ENCODE results near the gene PELO. TPM values are rescaled to one million over a fixed set of nuclear protein-coding genes. Genes with fewer than 3 reads are reported as not detected.

The PELO gene
- total RNA-seq, 1 experiment from 2014 or later = 12.4 TPM

GRCh38 chr5:52837068-52837467 is 49.4 kb downstream of the PELO start:
- intact Hi-C loops (cut with micrococcal nuclease; ENCODE audit: unreplicated experiment) (no loop called here), in situ Hi-C loops (cut with HindIII; ENCODE audit: low pct_unique_long_range_greater_than_20kb, low sequenced_read_pairs) (no loop called here)
- no peak overlapping the region for H3K27ac ChIP-seq (ENCODE audit: low read length)
- TF ChIP-seq REST (IDR thresholded peaks at IDR 0.05; ENCODE audit: insufficient read depth in 1 of 2, low read depth in 2 of 2, low read length in 1 of 2) (no peak), CTCF (IDR thresholded peaks at IDR 0.05) (no peak), TCF7L2 (IDR thresholded peaks at IDR 0.05; ENCODE audit: low read depth, low read length) (no peak), SIN3A (IDR thresholded peaks at IDR 0.05; ENCODE audit: borderline replicate concordance, insufficient read depth, low read depth, low read length) (no peak), POLR2AphosphoS5 (IDR thresholded peaks at IDR 0.05; ENCODE audit: low read depth, low read length) (no peak)
- CTCF ChIA-PET = no interaction called here
- no TSS peak for BruUV-seq (replicated peaks)
- H3K4me1 ChIP-seq (ENCODE audit: control insufficient read depth, insufficient read depth, low read length) = no peaks in the 10 kb centered on the region
- H3K4me3 ChIP-seq (ENCODE audit: low read depth in 2 of 2, low read length in 2 of 2) = no peak overlapping the region
- H3K27me3 ChIP-seq (ENCODE audit: control insufficient read depth, insufficient read depth, low read length) = no peaks in the 10 kb centered on the region; the same call in 1 of the 2 replicates
- no peaks in the 10 kb centered on the region for H3K9me3 ChIP-seq (ENCODE audit: control insufficient read depth, insufficient read depth, low read depth, low read length)
- DNase-seq (ENCODE audit: low read depth, low spot score) (no peak), ATAC-seq (no peak)
- POLR2A ChIA-PET = no interaction called here
- no peaks in the 10 kb centered on the region for H3K36me3 ChIP-seq (ENCODE audit: control insufficient read depth, insufficient read depth, low read length)

Other genes starting within 250 kb of the PELO start
- 1.6 TPM for gene ITGA1, start within 50 bp of the PELO start, total RNA-seq (2021; ENCODE audit: unreplicated experiment)
- 41.8 TPM for gene ITGA2, start 201.4 kb downstream of the PELO start, total RNA-seq (2021; ENCODE audit: unreplicated experiment)